ENCODE data around the gene KSR1. TPM values are rescaled to one million over a fixed set of nuclear protein-coding genes. Genes with fewer than 3 reads are reported as not detected.
"Not testable (repeated sequence)": the region's sequence is repeated elsewhere in the genome, so short reads cannot be mapped to it uniquely, and the experiment has no call there.

The KSR1 gene
- total RNA-seq, 1 donor from 2014 or later: 13.6 TPM

DNA sequence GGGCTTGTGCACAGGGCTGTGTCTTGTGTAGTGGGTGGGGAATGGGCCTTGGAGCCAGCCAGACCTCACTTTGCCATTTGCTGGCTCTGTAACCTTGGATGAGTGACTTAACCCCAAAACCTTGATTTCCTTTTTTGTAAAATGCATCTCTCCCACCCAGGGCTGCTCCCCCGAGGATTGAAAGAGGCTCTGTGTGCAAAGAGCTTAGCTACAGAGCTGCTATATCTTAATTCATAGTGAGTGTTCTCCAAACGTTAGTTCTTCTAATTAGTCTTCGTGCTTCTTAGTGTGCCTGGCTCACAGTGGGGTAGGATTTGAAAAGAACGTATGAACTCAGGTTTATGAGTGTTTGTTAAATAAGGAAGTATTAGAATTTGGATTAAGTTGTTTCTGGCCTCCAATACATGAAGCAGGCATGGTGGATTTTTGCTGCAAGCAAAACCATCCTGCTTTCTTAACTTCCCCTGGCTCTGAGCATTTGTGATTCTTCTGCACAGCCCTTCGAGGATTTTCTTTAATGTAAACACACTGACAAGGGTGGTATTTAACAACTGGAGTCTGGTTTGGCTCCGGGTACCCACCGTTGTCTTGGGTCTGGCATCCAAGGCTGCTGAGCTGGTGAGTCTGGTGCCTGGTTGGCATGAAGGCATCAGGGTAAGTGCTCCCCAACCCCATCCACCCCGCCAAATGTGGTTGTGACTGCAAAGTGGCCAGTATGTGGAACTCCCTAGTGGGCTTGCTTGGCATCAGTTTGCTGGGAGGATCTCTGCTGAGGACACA is 29.7 kb downstream of the KSR1 start:
- no peak for DNase-seq (ENCODE audit: low spot score)
- intact Hi-C loops (cut with DNase I): no loop called here

DNA sequence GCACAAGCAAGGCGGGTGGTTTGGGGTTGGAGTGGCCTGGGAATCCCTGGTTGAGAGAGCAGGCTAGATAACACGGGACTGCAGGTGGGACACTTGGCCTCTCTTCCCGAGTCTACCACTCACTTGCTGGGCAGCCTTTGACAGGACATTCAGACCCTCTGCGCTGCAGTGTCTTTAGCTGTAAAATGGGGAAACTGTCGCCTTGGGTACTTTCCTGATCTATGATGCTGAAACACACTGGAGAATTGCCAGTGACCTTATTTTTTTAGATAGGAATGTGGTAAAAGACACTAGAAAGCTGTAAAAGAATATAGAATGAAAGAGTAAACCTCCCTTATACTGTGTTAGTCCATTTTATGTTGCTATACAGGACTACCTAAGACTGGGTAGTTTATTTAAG is 30.5 kb downstream of the KSR1 start:
- intact Hi-C loops (cut with DNase I): no loop called here
- no peak for DNase-seq (ENCODE audit: low spot score)

- DNase-seq (ENCODE audit: low spot score): no peak
- intact Hi-C loops (cut with DNase I): no loop called here
Observed at GRCh38 chr17:27488231-27488630, 32.0 kb downstream of the KSR1 start.

- peak; percentile 86 for DNase-seq (ENCODE audit: low spot score)
- intact Hi-C loops (cut with DNase I): no loop called here
Observed at GRCh38 chr17:27489045-27489715, 32.9 kb downstream of the KSR1 start.

DNA sequence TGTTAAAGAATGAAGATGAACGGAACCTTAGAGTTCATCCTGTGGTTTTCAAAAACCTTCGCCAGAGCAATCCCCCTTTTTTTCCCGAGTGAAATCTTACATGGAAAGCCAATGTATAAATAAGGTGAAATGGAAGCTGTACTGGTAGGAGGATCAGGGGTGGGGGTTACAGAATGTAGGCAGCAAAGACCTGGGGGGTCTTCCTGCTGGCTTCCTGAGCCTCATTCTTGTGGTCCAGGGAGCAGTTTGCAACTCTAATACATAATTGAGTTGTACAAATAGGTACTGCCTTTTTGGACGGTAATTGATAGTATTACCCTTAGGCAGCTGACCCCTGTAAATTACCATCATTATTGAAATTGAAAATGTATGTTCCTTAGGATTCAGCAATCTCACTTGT is 34.1 kb downstream of the KSR1 start:
- intact Hi-C loops (cut with DNase I): loop anchor here (5.0 kb wide), 1 partner anchor 87 kb away; no protein-coding TSS in a partner anchor
- DNase-seq (ENCODE audit: low spot score): no peak

- intact Hi-C loops (cut with DNase I): loop anchor here (5.0 kb wide), 1 partner anchor 86 kb away; no protein-coding TSS in a partner anchor
- DNase-seq (ENCODE audit: low spot score): no peak
Observed at GRCh38 chr17:27491713-27492190, 35.5 kb downstream of the KSR1 start.

GRCh38 chr17:27492470-27492869 is 36.2 kb downstream of the KSR1 start:
- DNase-seq (ENCODE audit: low spot score): no peak
- intact Hi-C loops (cut with DNase I): loop anchor here (5.0 kb wide), 1 partner anchor 85 kb away; no protein-coding TSS in a partner anchor

- intact Hi-C loops (cut with DNase I): loop anchor here (5.0 kb wide), 1 partner anchor 84 kb away; no protein-coding TSS in a partner anchor
- DNase-seq (ENCODE audit: low spot score): no peak
Observed at GRCh38 chr17:27493088-27493487, 36.8 kb downstream of the KSR1 start.

GRCh38 chr17:27494192-27495091 is 38.2 kb downstream of the KSR1 start:
- intact Hi-C loops (cut with DNase I): loop anchor here (5.0 kb wide), 3 partner anchors 43 to 83 kb away; no protein-coding TSS in a partner anchor
- DNase-seq (ENCODE audit: low spot score): no peak

- no peak for DNase-seq (ENCODE audit: low spot score)
- intact Hi-C loops (cut with DNase I): loop anchor here (5.0 kb wide), 2 partner anchors 42 to 57 kb away; no protein-coding TSS in a partner anchor
Observed at GRCh38 chr17:27495460-27495859, 39.2 kb downstream of the KSR1 start.

GRCh38 chr17:27496005-27496404 is 39.8 kb downstream of the KSR1 start:
- intact Hi-C loops (cut with DNase I): loop anchor here (5.0 kb wide), 2 partner anchors 41 to 56 kb away; no protein-coding TSS in a partner anchor
- DNase-seq (ENCODE audit: low spot score): no peak

DNA sequence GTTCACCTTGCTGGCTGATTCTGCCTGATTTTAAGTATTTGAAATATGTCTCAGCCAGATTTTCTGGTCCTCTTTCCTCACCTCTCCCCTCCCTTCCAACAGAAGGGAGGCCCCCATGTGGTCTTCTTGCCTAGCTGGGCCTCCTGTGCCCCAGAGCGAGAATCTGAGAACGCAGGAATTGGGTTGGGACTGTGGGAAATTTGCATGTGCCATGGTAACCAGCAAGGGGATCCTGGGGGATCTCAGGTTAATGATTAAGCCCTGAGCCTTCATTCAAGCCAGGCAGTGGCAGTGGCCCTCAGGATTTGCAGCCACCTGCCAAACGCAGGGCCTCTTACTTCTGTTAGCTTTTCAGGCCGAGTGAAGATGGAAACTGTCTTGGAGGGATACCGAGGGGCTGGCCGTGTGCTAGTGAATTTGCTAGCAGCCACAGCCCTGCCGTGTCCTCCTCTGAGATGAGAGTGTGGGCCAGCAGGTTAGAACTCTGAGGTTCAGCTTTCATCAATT is 40.2 kb downstream of the KSR1 start:
- intact Hi-C loops (cut with DNase I): loop anchor here (5.0 kb wide), 2 partner anchors 41 to 56 kb away; no protein-coding TSS in a partner anchor
- DNase-seq (ENCODE audit: low spot score): no peak

DNA sequence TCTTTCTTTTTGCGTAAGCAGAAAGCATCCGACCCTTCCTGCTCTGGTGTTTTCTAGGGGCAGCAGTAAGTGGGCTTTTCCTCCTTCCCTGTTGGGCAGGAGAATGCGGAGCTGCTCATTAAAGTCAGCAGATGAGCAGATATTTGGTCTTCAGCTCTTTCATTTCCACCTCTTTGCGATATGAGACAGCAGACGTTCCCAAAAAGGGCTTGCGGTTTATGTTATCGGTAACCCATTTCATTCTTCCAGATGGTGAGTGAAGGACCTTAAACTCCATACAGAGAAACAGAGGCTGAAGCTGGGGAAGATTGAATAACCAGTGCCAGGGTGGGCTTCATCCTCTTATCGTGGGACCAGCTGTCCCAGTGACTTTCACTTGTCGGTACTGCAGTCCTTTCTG is 40.7 kb downstream of the KSR1 start:
- intact Hi-C loops (cut with DNase I): loop anchor here (5.0 kb wide), 2 partner anchors 40 to 55 kb away; no protein-coding TSS in a partner anchor

DNA sequence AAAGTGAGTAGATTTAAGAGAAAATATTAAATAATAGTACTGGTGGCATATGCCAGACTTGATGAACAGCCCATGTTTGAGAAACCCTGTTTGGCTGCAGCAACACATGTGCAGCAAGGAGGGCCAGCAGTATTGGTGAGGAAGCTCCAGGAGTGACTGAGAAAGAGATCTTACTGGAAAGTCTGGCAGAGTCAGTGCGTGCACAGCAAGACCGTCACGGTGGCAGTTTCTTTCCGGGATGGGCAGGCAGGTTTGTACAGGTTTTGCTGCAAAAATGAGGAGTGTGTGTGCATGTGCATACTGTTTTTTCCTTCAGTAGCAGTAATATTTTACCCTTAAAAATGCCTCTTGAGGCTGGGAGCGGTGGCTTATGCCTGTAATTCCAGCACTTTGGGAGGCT is 41.4 kb downstream of the KSR1 start:
- DNase-seq (ENCODE audit: low spot score): no peak
- intact Hi-C loops (cut with DNase I): loop anchor here (5.0 kb wide), 2 partner anchors 40 to 55 kb away; no protein-coding TSS in a partner anchor

More for the DNA sequence above, 40.7 kb downstream of the KSR1 start:
- no peak for DNase-seq (ENCODE audit: low spot score)

GRCh38 chr17:27498615-27499309 is 42.5 kb downstream of the KSR1 start:
- intact Hi-C loops (cut with DNase I): loop anchor here (5.0 kb wide), 2 partner anchors 39 to 54 kb away; no protein-coding TSS in a partner anchor
- no peak for DNase-seq (ENCODE audit: low spot score)

DNA sequence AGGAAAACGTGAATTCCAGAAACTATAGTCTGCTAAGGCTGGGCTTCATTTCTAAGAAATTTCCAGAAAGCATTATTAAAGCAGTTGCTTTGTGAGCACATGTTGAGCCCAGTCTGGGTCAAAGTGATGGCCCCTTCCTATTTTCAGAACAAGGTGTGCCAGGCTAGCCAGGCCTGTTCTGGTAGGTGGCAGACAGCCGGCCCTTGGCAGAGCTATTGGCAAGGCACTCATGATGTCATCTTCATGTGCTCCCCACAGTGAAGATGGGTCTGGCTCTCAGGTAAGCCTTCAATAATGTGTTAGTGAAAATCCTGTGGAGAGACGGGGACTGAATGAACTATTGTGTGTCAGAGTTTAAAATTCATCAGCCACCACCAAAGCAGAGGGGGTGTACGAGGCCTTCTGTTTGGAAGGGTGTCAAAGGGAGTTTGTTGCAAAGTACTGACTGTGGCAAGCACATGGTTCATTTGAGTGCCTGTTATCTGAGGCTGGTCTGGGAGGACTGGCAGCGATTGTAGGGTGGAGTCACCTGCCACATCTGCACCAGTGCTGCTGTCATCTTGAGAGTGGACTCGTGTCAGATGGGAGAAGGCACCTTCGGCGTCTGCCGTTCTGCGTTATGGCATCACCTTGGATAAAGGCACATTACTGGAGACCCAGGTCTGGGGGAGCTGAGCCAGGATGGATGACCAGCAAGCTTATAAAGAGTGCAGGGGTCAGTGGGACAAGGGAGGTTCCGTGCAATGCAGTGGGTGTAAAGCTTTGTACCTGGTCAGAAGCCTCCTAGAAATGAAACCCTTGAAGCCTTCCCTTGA is 43.4 kb downstream of the KSR1 start:
- intact Hi-C loops (cut with DNase I): loop anchor here (5.0 kb wide), 2 partner anchors 38 to 53 kb away; no protein-coding TSS in a partner anchor
- DNase-seq (ENCODE audit: low spot score): no peak

DNA sequence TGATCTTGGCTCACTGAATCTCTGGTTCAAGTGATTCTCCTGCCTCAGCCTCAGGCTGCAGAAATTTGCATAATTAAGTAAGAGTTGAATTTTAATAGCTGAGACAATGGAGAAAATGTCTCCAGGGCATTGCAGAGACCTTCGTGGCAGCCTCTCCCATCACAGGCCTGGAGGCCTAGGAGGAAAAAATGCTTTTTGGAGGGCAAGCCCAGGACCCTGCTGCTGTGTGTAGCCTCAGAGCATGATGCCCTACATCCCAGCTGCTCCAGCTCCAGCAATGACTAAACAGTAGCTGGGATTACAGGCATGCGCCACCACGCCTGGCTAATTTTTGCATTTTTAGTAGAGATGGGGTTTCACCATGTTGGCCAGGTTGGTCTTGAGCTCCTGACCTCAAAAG is 45.1 kb downstream of the KSR1 start:
- DNase-seq (ENCODE audit: low spot score); intact Hi-C loops (cut with DNase I): not testable (repeated sequence)

Measured in cardiac septum (tissue), 1 donor.